Endothelial cell (in vitro differentiated cells): ENCODE measurements around the gene LYL1. TPM values are rescaled to one million over a fixed set of nuclear protein-coding genes. Genes with fewer than 3 reads are reported as not detected.
A peak's percentile ranks its signal among the peaks of the same experiment; 100 is the strongest.

Source experiments
- DNase-seq: peaks from one replicate; pipeline ENCODE4 v3.0.0; 2021; ENCODE audit warnings: low spot score
- H3K27ac Mint-ChIP-seq: one replicate; pipeline ENCODE4 v1.8.0; 2021; ENCODE audit warnings: mixed read lengths, inconsistent platforms; ENCODE audit not compliant: unreplicated experiment
- H3K27me3 Mint-ChIP-seq: one replicate; pipeline ENCODE4 v1.8.0; 2021; ENCODE audit warnings: mild to moderate bottlenecking, moderate library complexity, mixed read lengths, inconsistent platforms; ENCODE audit not compliant: unreplicated experiment
- H3K36me3 Mint-ChIP-seq: one replicate; pipeline ENCODE4 v1.8.0; 2021; ENCODE audit warnings: mild to moderate bottlenecking, low read depth, mixed read lengths, inconsistent platforms; ENCODE audit not compliant: unreplicated experiment
- H3K4me1 Mint-ChIP-seq: one replicate; pipeline ENCODE4 v1.8.0; 2021; ENCODE audit warnings: mild to moderate bottlenecking, mixed read lengths, inconsistent platforms; ENCODE audit not compliant: unreplicated experiment
- H3K4me3 Mint-ChIP-seq: one replicate; pipeline ENCODE4 v1.8.0; 2021; ENCODE audit warnings: mild to moderate bottlenecking, mixed read lengths, inconsistent platforms; ENCODE audit not compliant: unreplicated experiment
- H3K9me3 Mint-ChIP-seq: one replicate; pipeline ENCODE4 v1.8.0; 2021; ENCODE audit warnings: mixed read lengths, inconsistent platforms; ENCODE audit not compliant: unreplicated experiment
- total RNA-seq: library from RNA; stranded (reverse); fragmentation: NEBNext Ultra II Directional; extraction: Animal tissue kit (Norgen Biotek cat#: 25700); gene quantifications from one replicate; pipeline ENCODE4 v1.2.1, GENCODE V29; 2021; ENCODE audit not compliant: unreplicated experiment
- TF ChIP-seq, protein P1 (sequence below): fragments of 200-600 bp; sonication (generic); IDR thresholded peaks from one replicate; pipeline ENCODE4 v1.5.0; 2021; ENCODE audit warnings: antibody characterized with exemption; ENCODE audit not compliant: unreplicated experiment

LYL1 gene
- total RNA-seq, 1 donor from 2014 or later, result 68.6 TPM

DNA sequence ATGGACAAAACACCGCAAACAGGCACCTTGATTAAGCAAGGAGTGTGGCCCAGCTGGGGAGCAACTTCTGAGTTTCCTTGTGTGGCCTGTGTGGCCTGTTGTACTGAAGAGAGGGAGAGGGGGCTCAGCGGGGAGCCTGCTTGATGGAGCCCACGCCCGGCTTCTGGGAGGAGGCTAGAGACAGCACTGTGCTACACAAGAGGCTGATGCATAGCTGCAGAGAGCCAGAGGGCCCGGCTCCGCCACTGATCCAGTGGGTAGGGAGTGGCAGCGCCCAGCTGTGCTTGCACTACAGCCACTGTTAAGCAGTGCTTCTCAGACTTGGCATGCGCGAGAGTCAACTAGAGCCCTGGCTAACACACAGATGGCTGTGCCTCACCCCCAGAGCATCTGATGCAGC, 19.0 kb downstream of the LYL1 start:
- Mint-ChIP-seq H3K4me3 (no peak overlapping the region), H3K36me3 (peaks cover 17% of the 10 kb centered on the region), H3K27ac (no peak overlapping the region), H3K27me3 (peaks cover 10% of the 10 kb centered on the region), H3K9me3 (no peaks in the 10 kb centered on the region), H3K4me1 (peaks cover 11% of the 10 kb centered on the region)
- TF ChIP-seq, protein P1, sequence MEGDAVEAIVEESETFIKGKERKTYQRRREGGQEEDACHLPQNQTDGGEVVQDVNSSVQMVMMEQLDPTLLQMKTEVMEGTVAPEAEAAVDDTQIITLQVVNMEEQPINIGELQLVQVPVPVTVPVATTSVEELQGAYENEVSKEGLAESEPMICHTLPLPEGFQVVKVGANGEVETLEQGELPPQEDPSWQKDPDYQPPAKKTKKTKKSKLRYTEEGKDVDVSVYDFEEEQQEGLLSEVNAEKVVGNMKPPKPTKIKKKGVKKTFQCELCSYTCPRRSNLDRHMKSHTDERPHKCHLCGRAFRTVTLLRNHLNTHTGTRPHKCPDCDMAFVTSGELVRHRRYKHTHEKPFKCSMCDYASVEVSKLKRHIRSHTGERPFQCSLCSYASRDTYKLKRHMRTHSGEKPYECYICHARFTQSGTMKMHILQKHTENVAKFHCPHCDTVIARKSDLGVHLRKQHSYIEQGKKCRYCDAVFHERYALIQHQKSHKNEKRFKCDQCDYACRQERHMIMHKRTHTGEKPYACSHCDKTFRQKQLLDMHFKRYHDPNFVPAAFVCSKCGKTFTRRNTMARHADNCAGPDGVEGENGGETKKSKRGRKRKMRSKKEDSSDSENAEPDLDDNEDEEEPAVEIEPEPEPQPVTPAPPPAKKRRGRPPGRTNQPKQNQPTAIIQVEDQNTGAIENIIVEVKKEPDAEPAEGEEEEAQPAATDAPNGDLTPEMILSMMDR, result no peak
- DNase-seq, result no peak

DNA sequence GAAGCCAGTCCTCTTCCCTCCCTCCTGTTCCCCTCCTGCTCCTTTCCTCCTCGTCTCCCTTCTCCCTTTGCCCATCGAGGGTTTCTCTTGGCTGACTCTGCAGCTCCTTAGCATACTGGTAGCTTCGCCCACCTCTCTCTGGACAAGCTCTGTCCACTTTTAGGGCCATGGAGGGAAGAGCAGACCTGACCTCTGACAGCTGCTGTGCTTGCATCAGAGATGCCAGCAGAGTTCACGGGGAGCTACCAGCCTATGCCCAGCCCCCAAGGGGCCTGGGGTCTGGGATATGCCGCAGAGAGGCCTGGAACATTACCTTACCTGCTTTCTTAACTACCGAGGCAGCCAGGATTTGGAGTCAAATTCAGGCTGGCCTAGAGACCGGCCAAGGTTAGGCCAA, 19.7 kb downstream of the LYL1 start:
- TF ChIP-seq, protein P1, result no peak
- H3K4me3 Mint-ChIP-seq, result no peak overlapping the region
- H3K27me3 Mint-ChIP-seq, result peaks cover 7% of the 10 kb centered on the region
- H3K36me3 Mint-ChIP-seq, result peaks cover 13% of the 10 kb centered on the region
- no peak overlapping the region for H3K27ac Mint-ChIP-seq
- DNase-seq, result no peak
- no peaks in the 10 kb centered on the region for H3K9me3 Mint-ChIP-seq
- H3K4me1 Mint-ChIP-seq, result peaks cover 11% of the 10 kb centered on the region

DNA sequence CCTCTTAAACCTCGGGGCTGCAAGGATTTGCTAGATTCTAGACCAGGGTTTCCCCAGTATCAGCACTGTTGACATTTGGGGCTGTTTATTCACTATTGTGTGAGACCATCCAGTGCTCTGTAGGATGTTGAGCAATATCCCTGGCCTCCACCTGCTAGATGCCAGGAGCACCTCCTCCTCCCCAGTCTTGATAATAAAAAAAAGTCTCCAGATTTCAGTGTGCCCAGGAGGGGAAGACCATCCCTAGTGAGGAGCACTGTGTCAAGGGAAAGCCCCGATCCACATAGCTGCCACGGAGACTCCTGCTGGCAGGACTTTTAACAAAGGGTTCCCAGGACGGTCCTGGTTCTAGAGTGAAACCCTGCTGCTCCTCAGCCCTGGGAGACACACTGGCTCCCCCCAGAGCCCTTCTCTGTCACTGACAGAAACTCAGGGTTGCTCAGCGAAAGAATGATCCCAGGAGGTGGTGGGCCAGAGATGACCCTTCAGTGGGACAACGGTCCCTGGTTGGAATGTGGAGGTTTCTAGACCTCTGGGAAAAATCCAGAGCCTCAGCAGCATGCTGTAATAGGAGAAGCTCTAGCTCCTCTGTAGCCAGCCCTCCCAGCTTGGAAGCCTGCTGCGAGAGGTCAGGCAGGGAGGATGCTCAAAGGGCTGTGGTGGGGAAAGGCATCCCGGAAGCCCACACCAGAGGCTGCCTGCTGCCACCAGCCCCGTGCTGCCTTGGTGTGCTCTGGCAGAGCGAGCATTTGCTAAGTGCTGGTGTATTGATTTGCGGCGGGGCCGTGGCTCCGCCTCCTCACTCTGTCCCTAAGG, 20.3 kb downstream of the LYL1 start:
- peak; percentile 57 for DNase-seq
- H3K4me1 Mint-ChIP-seq, result peaks cover 14% of the 10 kb centered on the region

DNA sequence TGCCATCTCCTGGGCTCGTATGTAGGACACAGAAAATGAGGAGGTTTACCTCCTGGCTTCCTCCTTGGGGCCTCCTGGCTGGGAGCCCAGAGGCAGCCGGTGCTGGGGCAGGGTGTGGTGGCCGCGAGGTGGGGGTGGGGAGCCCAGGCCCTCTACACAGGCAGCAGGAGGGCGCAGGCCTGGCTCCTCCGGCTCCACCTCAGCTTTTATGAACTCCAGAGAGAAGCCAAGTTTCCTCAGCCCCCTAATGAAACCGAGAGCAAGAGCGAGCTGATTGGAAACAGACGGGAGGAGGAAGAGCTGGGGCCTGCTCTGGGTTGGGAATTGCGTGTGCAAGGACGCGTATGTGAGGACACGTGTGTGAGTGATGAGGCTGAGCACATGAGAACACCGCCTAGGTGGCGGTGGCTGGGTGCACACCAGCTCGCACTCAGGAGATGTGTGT, 23.1 kb downstream of the LYL1 start:
- Mint-ChIP-seq H3K27ac (no peak overlapping the region), H3K27me3 (peaks cover 6% of the 10 kb centered on the region), H3K4me1 (peaks cover 6% of the 10 kb centered on the region), H3K36me3 (peaks cover 11% of the 10 kb centered on the region), H3K9me3 (no peaks in the 10 kb centered on the region), H3K4me3 (no peak overlapping the region)
- TF ChIP-seq, protein P1, result no peak
- no peak for DNase-seq

More for the DNA sequence above, 20.3 kb downstream of the LYL1 start:
- peaks cover 13% of the 10 kb centered on the region for H3K36me3 Mint-ChIP-seq
- peaks cover 10% of the 10 kb centered on the region for H3K27me3 Mint-ChIP-seq
- TF ChIP-seq, protein P1, result no peak
- no peak overlapping the region for H3K27ac Mint-ChIP-seq
- no peaks in the 10 kb centered on the region for H3K9me3 Mint-ChIP-seq
- no peak overlapping the region for H3K4me3 Mint-ChIP-seq

DNA sequence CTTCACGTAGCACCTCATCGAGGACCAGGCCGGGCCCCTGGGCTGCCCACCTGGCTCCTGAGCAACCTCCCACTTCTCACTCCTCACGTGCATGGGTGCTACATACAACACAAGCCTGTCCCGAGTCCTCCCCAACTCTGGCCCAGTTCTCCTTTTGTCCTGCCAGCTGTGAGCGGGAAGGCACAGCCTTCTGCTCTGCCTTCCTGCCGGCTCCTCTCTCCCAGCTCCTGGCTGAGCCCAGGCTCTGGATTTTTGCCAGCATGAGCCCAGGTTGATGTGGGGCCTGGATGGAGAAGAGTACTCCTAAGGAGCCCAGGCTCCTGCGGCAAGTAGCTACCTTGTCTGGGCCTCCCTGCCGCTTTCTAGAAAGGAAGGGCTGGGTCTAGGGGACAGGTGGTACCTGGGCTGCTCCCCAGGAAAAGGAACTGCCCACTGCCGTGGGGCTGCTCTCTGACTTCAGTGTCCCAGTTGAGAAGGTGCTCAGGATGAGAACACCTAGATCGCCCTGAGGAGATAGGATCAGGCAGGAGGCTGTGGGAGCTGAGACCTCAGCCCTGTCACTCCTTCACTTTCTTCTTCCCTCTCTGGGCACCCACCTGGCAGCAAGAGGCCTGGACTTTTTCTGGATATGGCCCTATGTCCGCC, 23.6 kb downstream of the LYL1 start:
- Mint-ChIP-seq H3K4me3 (no peak overlapping the region), H3K27me3 (peaks cover 7% of the 10 kb centered on the region), H3K27ac (no peak overlapping the region), H3K36me3 (peaks cover 8% of the 10 kb centered on the region), H3K9me3 (no peaks in the 10 kb centered on the region), H3K4me1 (peaks cover 6% of the 10 kb centered on the region)
- DNase-seq, result no peak
- TF ChIP-seq, protein P1, result no peak
